HEK293 (cell line): ENCODE measurements around the gene MAZ.
A peak's percentile ranks its signal among the peaks of the same experiment; 100 is the strongest.

Experiments used
- FEZF1 ChIP-seq: fragments of 450-650 bp; formaldehyde crosslinking; IDR thresholded peaks from 2 replicates; pipeline ENCODE4 v1.5.1; 2016; ENCODE audit warnings: missing biosample characterization, missing genetic modification characterization
- GLIS1 ChIP-seq: fragments of 450-650 bp; formaldehyde crosslinking; IDR thresholded peaks from 2 replicates; pipeline ENCODE4 v1.5.1; 2016; ENCODE audit warnings: missing biosample characterization, missing genetic modification characterization
- GLIS2 ChIP-seq: fragments of 450-650 bp; formaldehyde crosslinking; IDR thresholded peaks from 2 replicates; pipeline ENCODE4 v1.5.1; 2016; ENCODE audit warnings: missing biosample characterization, missing genetic modification characterization
- HOXD13 ChIP-seq: sonication (generic); formaldehyde crosslinking; IDR thresholded peaks from 2 replicates; pipeline ENCODE4 v1.8.0; 2022; ENCODE audit warnings: missing genetic modification reagents, borderline replicate concordance
- KLF7 ChIP-seq: fragments of 450-650 bp; formaldehyde crosslinking; IDR thresholded peaks from 2 replicates; pipeline ENCODE4 v1.5.1; 2016; ENCODE audit warnings: missing biosample characterization, missing genetic modification characterization, borderline replicate concordance
- PATZ1 ChIP-seq: fragments of 450-650 bp; formaldehyde crosslinking; IDR thresholded peaks from 2 replicates; pipeline ENCODE4 v1.5.1; 2016; ENCODE audit warnings: missing biosample characterization, missing genetic modification characterization
- PBX3 ChIP-seq: sonication (generic); formaldehyde crosslinking; IDR thresholded peaks from 2 replicates; pipeline ENCODE4 v1.8.1; 2022; ENCODE audit warnings: mild to moderate bottlenecking, moderate library complexity, missing genetic modification reagents
- PRDM4 ChIP-seq: fragments of 450-650 bp; formaldehyde crosslinking; IDR thresholded peaks from 2 replicates; pipeline ENCODE4 v1.5.1; 2017; ENCODE audit warnings: missing biosample characterization, missing genetic modification characterization
- SP3 ChIP-seq: fragments of 450-650 bp; formaldehyde crosslinking; IDR thresholded peaks from 2 replicates; pipeline ENCODE4 v1.5.1; 2016; ENCODE audit warnings: missing biosample characterization, missing genetic modification characterization
- TCF7L2 ChIP-seq: IDR thresholded peaks from 2 replicates; pipeline ENCODE4 v1.6.1; 2011; ENCODE audit warnings: low read depth, mild to moderate bottlenecking, inconsistent platforms, low read length, moderate library complexity, borderline replicate concordance
- ZBTB21 ChIP-seq: fragments of 450-650 bp; formaldehyde crosslinking; IDR thresholded peaks from 2 replicates; pipeline ENCODE4 v1.5.1; 2017; ENCODE audit warnings: missing biosample characterization, missing genetic modification characterization
- ZNF132 ChIP-seq: fragments of 450-650 bp; formaldehyde crosslinking; IDR thresholded peaks from 2 replicates; pipeline ENCODE4 v1.5.1; 2017; ENCODE audit warnings: missing biosample characterization, missing genetic modification characterization, borderline replicate concordance
- ZNF146 ChIP-seq: fragments of 450-650 bp; formaldehyde crosslinking; IDR thresholded peaks from 2 replicates; pipeline ENCODE4 v1.5.1; 2016; ENCODE audit warnings: missing biosample characterization, missing genetic modification characterization
- ZNF239 ChIP-seq: fragments of 450-650 bp; formaldehyde crosslinking; IDR thresholded peaks from 2 replicates; pipeline ENCODE4 v1.5.1; 2016; ENCODE audit warnings: missing biosample characterization, missing genetic modification characterization
- ZNF302 ChIP-seq: fragments of 450-650 bp; formaldehyde crosslinking; IDR thresholded peaks from 2 replicates; pipeline ENCODE4 v1.5.1; 2016; ENCODE audit warnings: missing biosample characterization, missing genetic modification characterization, low read depth
- ZNF449 ChIP-seq: fragments of 450-650 bp; formaldehyde crosslinking; IDR thresholded peaks from 2 replicates; pipeline ENCODE4 v1.5.1; 2017; ENCODE audit warnings: missing biosample characterization, mild to moderate bottlenecking, missing genetic modification characterization, moderate library complexity
- ZNF48 ChIP-seq: fragments of 450-650 bp; formaldehyde crosslinking; IDR thresholded peaks from 2 replicates; pipeline ENCODE4 v1.5.1; 2016; ENCODE audit warnings: missing biosample characterization, missing genetic modification characterization
- ZNF561 ChIP-seq: fragments of 450-650 bp; IDR thresholded peaks from 2 replicates; pipeline ENCODE4 v1.5.1; 2018; ENCODE audit warnings: missing biosample characterization, missing genetic modification characterization, borderline replicate concordance
- ZNF623 ChIP-seq: fragments of 450-650 bp; formaldehyde crosslinking; IDR thresholded peaks from 2 replicates; pipeline ENCODE4 v1.5.1; 2016; ENCODE audit warnings: missing biosample characterization, missing genetic modification characterization
- ZNF707 ChIP-seq: fragments of 450-650 bp; formaldehyde crosslinking; IDR thresholded peaks from 2 replicates; pipeline ENCODE4 v1.5.1; 2016; ENCODE audit warnings: missing biosample characterization, missing genetic modification characterization
- ZNF785 ChIP-seq: fragments of 450-650 bp; formaldehyde crosslinking; IDR thresholded peaks from 2 replicates; pipeline ENCODE4 v1.5.1; 2016; ENCODE audit warnings: missing biosample characterization, missing genetic modification characterization
- ZSCAN23 ChIP-seq: fragments of 450-650 bp; formaldehyde crosslinking; IDR thresholded peaks from 2 replicates; pipeline ENCODE4 v1.5.1; 2016; ENCODE audit warnings: missing biosample characterization, missing genetic modification characterization
- TF ChIP-seq, protein P1 (sequence below): fragments of 450-650 bp; formaldehyde crosslinking; IDR thresholded peaks from 2 replicates; pipeline ENCODE4 v1.5.1; 2016; ENCODE audit warnings: missing biosample characterization, missing genetic modification characterization, borderline replicate concordance
- TF ChIP-seq, protein P2 (sequence below): fragments of 450-650 bp; formaldehyde crosslinking; IDR thresholded peaks from 2 replicates; pipeline ENCODE4 v1.5.1; 2016; ENCODE audit warnings: missing biosample characterization, missing genetic modification characterization

The MAZ gene

DNA sequence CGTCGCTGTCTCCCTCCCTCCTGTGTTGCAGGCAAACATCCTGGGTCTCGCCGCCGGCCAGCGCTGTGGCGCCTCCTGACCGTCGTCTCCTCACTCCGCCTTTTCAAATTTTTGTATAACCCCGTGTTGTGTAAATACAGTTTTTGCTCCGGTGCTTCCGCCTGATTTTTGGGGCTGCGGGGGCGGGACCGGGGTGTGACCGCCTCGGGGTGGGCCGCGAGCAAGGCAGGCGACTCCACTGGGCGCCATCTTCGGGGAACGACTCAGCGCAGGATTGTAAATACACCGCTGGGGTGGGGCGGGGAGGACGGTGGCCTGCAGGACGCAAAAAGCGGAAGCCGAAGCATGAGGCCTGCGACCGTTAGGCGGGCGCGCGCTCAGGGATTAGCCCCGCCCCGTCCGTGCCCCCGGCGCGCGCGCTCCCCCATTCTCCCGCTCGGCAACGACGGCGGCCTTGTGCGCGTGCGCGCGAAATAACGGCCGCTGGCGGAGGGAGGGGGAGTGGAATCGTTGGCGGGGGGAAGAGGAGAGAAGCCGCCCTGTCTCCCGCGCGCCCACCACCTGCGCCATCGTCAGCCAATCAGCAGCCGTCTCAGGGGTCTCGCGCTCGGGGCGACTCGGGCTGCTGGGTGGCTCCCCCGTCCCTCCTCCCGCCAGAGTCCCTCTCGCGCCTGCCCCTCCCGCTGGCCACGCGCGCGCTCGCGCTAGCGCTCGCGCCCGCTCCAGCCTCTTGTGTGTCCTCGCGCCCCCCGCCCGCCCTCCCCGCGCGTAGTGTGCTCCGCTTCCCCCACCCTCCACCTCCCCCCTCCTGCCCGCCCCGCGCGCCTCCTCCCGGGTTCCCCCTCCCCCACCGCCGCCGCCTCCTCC, 864 bp upstream of the MAZ start (continued):
- TF ChIP-seq FEZF1 (tag by site-specific recombination) (peak; percentile 26; the same call in 1 of the 2 replicates), ZNF561 (tag by site-specific recombination) (peak; percentile 89; the same call in 1 of the 2 replicates), ZNF785 (peak; percentile 76), ZNF623 (tag by site-specific recombination) (peak; percentile 7; the same call in 1 of the 2 replicates), KLF7 (tag by site-specific recombination) (peak; percentile 99), ZNF449 (tag by site-specific recombination) (peak; percentile 62; the same call in 1 of the 2 replicates), GLIS2 (tag by site-specific recombination) (peak; percentile 99), ZNF48 (tag by site-specific recombination) (no peak), ZSCAN23 (tag by site-specific recombination) (peak; percentile 88; the same call in 1 of the 2 replicates), PBX3 (CRISPR knock-in tag) (peak; percentile 95), HOXD13 (peak; percentile 81), ZBTB21 (peak; percentile 64), ZNF239 (tag by site-specific recombination) (0 out of 2 replicates have a peak, but pooled peaks have one; percentile 26), PATZ1 (peak; percentile 100), TCF7L2 (peak; percentile 18; the same call in 1 of the 2 replicates), PRDM4 (tag by site-specific recombination) (peak; percentile 65), ZNF302 (tag by site-specific recombination) (no peak), GLIS1 (peak; percentile 78), ZNF132 (tag by site-specific recombination) (no peak), ZNF707 (no peak), SP3 (tag by site-specific recombination) (peak; percentile 98), ZNF146 (tag by site-specific recombination) (peak; percentile 69; the same call in 1 of the 2 replicates)
- TF ChIP-seq, protein P1, sequence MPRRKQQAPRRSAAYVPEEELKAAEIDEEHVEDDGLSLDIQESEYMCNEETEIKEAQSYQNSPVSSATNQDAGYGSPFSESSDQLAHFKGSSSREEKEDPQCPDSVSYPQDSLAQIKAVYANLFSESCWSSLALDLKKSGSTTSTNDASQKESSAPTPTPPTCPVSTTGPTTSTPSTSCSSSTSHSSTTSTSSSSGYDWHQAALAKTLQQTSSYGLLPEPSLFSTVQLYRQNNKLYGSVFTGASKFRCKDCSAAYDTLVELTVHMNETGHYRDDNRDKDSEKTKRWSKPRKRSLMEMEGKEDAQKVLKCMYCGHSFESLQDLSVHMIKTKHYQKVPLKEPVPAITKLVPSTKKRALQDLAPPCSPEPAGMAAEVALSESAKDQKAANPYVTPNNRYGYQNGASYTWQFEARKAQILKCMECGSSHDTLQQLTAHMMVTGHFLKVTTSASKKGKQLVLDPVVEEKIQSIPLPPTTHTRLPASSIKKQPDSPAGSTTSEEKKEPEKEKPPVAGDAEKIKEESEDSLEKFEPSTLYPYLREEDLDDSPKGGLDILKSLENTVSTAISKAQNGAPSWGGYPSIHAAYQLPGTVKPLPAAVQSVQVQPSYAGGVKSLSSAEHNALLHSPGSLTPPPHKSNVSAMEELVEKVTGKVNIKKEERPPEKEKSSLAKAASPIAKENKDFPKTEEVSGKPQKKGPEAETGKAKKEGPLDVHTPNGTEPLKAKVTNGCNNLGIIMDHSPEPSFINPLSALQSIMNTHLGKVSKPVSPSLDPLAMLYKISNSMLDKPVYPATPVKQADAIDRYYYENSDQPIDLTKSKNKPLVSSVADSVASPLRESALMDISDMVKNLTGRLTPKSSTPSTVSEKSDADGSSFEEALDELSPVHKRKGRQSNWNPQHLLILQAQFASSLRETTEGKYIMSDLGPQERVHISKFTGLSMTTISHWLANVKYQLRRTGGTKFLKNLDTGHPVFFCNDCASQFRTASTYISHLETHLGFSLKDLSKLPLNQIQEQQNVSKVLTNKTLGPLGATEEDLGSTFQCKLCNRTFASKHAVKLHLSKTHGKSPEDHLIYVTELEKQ (tag by site-specific recombination) = 0 out of 2 replicates have a peak, but pooled peaks have one; percentile 74
- TF ChIP-seq, protein P2, sequence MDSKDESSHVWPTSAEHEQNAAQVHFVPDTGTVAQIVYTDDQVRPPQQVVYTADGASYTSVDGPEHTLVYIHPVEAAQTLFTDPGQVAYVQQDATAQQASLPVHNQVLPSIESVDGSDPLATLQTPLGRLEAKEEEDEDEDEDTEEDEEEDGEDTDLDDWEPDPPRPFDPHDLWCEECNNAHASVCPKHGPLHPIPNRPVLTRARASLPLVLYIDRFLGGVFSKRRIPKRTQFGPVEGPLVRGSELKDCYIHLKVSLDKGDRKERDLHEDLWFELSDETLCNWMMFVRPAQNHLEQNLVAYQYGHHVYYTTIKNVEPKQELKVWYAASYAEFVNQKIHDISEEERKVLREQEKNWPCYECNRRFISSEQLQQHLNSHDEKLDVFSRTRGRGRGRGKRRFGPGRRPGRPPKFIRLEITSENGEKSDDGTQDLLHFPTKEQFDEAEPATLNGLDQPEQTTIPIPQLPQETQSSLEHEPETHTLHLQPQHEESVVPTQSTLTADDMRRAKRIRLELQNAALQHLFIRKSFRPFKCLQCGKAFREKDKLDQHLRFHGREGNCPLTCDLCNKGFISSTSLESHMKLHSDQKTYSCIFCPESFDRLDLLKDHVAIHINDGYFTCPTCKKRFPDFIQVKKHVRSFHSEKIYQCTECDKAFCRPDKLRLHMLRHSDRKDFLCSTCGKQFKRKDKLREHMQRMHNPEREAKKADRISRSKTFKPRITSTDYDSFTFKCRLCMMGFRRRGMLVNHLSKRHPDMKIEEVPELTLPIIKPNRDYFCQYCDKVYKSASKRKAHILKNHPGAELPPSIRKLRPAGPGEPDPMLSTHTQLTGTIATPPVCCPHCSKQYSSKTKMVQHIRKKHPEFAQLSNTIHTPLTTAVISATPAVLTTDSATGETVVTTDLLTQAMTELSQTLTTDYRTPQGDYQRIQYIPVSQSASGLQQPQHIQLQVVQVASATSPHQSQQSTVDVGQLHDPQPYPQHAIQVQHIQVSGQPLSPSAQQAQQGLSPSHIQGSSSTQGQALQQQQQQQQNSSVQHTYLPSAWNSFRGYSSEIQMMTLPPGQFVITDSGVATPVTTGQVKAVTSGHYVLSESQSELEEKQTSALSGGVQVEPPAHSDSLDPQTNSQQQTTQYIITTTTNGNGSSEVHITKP (tag by site-specific recombination) = peak; percentile 95
